Subcutaneous abdominal adipose tissue (tissue), 5 donors: ENCODE data around the gene ACTG1.
"Not testable (repeated sequence)": the region's sequence is repeated elsewhere in the genome, so short reads cannot be mapped to it uniquely, and the experiment has no call there.

Experiments
- H3K27ac ChIP-seq: one replicate; pipeline ENCODE4 v1.7.0; 2013; ENCODE audit warnings: low read depth, mild to moderate bottlenecking, inconsistent platforms, low read length, moderate library complexity
- H3K27me3 ChIP-seq, 5 donors: one replicate each; pipeline ENCODE4 v1.7.0; 2013; ENCODE audit warnings: low read length in 5 of 5, inconsistent platforms in 1 of 5; ENCODE audit not compliant: control insufficient read depth in 5 of 5, insufficient read depth in 4 of 5
- H3K36me3 ChIP-seq, 5 donors: one replicate each; pipeline ENCODE4 v1.7.0; 2013; ENCODE audit warnings: low read length in 5 of 5; ENCODE audit not compliant: control insufficient read depth in 5 of 5, insufficient read depth in 5 of 5
- H3K4me1 ChIP-seq, 5 donors: one replicate each; pipeline ENCODE4 v1.7.0; 2013; ENCODE audit warnings: low read length in 5 of 5, mild to moderate bottlenecking in 3 of 5, moderate library complexity in 1 of 5; ENCODE audit not compliant: control insufficient read depth in 5 of 5, insufficient read depth in 5 of 5
- H3K4me3 ChIP-seq, 5 donors: one replicate each; pipeline ENCODE4 v1.7.0; 2013; ENCODE audit warnings: low read length in 5 of 5, low read depth in 1 of 5
- H3K9ac ChIP-seq, 5 donors: one replicate each; pipeline ENCODE4 v1.7.0; 2013; ENCODE audit warnings: low read length in 5 of 5, mild to moderate bottlenecking in 4 of 5, moderate library complexity in 3 of 5
- H3K9me3 ChIP-seq, 5 donors: one replicate each; pipeline ENCODE4 v1.7.0; 2013; ENCODE audit warnings: low read length in 5 of 5; ENCODE audit not compliant: control insufficient read depth in 5 of 5
- donor health status: healthy.
- donor health status: healthy.
- donor health status: healthy.
- donor health status: healthy.
- donor health status: healthy.

Gene ACTG1

DNA sequence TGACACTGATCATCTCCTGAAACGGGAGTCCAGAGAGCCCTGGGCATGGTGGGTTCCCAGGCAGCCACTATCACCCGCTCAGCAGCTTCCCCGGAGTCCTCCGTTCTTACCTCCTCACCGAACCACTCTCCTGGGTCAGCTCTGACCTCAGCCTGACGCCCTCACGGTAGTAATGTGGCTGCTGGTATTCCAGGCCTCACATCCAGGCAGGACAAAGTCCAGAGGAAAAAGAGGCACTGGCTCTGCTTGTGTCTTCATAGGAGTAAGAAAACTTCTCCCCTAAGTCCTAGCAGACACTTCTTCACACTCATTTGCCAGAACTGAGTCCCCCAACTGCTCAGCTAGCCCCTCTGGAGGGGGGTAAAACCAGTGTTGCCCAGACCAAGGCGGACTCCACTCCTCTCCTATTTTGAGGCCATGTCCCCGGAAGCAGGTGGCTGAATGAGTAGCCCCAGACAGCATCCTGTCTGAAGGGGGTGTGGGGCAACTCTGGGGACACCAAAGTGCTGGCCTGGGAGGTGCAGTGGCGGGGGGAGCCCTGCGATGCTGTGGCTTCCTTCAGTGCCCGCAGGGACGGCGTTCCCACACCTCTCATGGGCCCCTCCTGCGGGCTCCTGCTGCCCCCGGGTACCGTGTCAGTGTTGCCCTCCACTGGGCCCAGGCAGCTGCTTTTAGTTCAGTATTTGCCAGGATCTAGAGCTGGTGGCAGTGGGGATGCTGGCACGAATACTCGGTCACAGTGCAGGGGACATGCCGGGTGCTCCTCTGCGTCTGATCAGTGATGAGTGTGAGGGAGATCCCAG lies 20.9 kb upstream of the ACTG1 start:
- Histone ChIP-seq H3K27ac (no peak overlapping the region), H3K27me3 (peaks cover 29 to 53% (median 48%) of the 10 kb centered on the region in 5 donors), H3K4me1 (peaks cover 0 to 14% (median 4%) of the 10 kb centered on the region in 5 donors), H3K4me3 (no peak overlapping the region), H3K36me3 (peaks cover 0 to 6% (median 5%) of the 10 kb centered on the region in 5 donors), H3K9ac (no peak overlapping the region), H3K9me3 (no peaks in the 10 kb centered on the region)

DNA sequence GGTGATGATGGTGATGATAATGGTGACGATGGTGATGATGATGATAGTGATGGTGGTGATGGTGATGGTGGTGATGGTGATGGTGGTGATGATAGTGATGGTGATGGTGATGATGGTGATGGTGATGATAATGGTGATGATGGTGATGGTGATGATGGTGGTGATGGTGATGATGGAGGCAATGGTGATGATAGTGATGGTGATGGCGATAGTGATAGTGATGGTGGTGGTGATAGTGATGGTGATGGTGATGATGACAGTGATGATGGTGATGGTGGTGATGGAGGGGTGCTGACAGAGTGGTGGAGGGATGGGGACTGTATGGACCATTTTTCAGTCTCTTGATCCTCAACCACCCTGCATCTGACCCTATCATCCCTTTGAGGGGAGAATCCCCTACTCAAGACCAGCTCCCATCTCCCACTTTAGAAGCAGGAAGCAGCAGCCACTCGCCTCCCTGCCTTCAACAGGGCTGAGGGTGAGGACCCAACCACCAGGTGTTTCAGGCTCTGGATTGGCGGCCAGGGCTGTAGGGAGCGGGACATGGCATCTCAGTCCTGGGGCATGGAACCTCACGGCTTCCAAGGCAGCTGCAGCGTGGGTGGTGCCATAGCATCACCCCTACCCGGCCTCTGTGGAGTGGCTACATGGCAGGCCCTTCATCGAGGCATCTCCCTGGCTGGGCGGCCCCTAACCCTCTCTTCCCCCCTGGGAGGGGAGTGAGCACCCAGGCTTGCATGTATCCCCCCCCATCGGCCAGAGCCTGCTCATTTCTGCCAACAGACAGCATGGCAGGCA lies 20.1 kb upstream of the ACTG1 start:
- Histone ChIP-seq H3K36me3 (no peaks in the 10 kb centered on the region), H3K27me3 (peaks cover 22 to 49% (median 44%) of the 10 kb centered on the region in 5 donors)

GRCh38 chr17:81531998-81532404 lies 19.4 kb upstream of the ACTG1 start:
- peaks cover 17 to 50% (median 46%) of the 10 kb centered on the region in 5 donors for H3K27me3 ChIP-seq
- peaks cover 0 to 14% (median 4%) of the 10 kb centered on the region in 5 donors for H3K4me1 ChIP-seq
- H3K9me3 ChIP-seq, H3K27ac ChIP-seq, H3K9ac ChIP-seq, H3K4me3 ChIP-seq, H3K36me3 ChIP-seq: not testable (repeated sequence)

More for the DNA sequence above, 20.1 kb upstream of the ACTG1 start:
- Histone ChIP-seq H3K4me1 (peaks cover 0 to 18% (median 6%) of the 10 kb centered on the region in 5 donors), H3K27ac (no peak overlapping the region), H3K4me3 (no peak overlapping the region), H3K9me3 (no peaks in the 10 kb centered on the region), H3K9ac (no peak overlapping the region)

GRCh38 chr17:81531013-81531412 lies 18.4 kb upstream of the ACTG1 start:
- H3K27ac ChIP-seq, H3K9me3 ChIP-seq, H3K4me1 ChIP-seq, H3K9ac ChIP-seq, H3K4me3 ChIP-seq, H3K36me3 ChIP-seq: not testable (repeated sequence)
- H3K27me3 ChIP-seq: peaks cover 24 to 55% (median 44%) of the 10 kb centered on the region in 5 donors

- peaks cover 0 to 7% (median 4%) of the 10 kb centered on the region in 5 donors for H3K4me1 ChIP-seq
- H3K27ac ChIP-seq: no peak overlapping the region
- H3K9ac ChIP-seq: no peak overlapping the region
- no peak overlapping the region for H3K4me3 ChIP-seq
- H3K36me3 ChIP-seq: no peaks in the 10 kb centered on the region
- no peaks in the 10 kb centered on the region for H3K9me3 ChIP-seq
- peaks cover 18 to 55% (median 45%) of the 10 kb centered on the region in 5 donors for H3K27me3 ChIP-seq
These were observed 16.8 kb upstream of the ACTG1 start for GRCh38 chr17:81529437-81529803.

- Histone ChIP-seq H3K4me1 (peaks cover 0 to 8% (median 4%) of the 10 kb centered on the region in 5 donors), H3K4me3 (no peak overlapping the region), H3K9ac (no peak overlapping the region), H3K27ac (no peak overlapping the region), H3K9me3 (no peaks in the 10 kb centered on the region), H3K27me3 (peaks cover 19 to 55% (median 45%) of the 10 kb centered on the region in 5 donors), H3K36me3 (no peaks in the 10 kb centered on the region)
These were observed 16.2 kb upstream of the ACTG1 start for GRCh38 chr17:81528651-81529436.

DNA sequence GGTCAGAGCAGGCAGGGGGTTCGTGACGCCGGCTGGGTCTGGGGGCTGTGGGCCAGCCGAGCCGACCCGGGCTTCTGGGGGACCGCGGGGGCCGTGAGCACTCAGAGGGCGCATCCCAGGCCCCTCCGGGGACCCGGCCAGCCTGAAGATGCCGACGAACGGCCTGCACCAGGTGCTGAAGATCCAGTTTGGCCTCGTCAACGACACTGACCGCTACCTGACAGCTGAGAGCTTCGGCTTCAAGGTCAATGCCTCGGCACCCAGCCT lies 15.7 kb upstream of the ACTG1 start:
- H3K9ac ChIP-seq: no peak overlapping the region
- H3K27me3 ChIP-seq: peaks cover 20 to 55% (median 47%) of the 10 kb centered on the region in 5 donors
- no peaks in the 10 kb centered on the region for H3K36me3 ChIP-seq
- H3K4me3 ChIP-seq: no peak overlapping the region
- H3K9me3 ChIP-seq: no peaks in the 10 kb centered on the region
- no peak overlapping the region for H3K27ac ChIP-seq
- H3K4me1 ChIP-seq: peaks cover 0 to 13% (median 4%) of the 10 kb centered on the region in 5 donors

- Histone ChIP-seq H3K4me1 (peaks cover 0 to 17% (median 4%) of the 10 kb centered on the region in 5 donors), H3K27ac (no peak within 1 kb of the TSS), H3K27me3 (peaks cover 17 to 55% (median 51%) of the 10 kb centered on the region in 5 donors), H3K9ac (no peak within 1 kb of the TSS), H3K36me3 (no peaks in the 10 kb centered on the region), H3K4me3 (no peak within 1 kb of the TSS), H3K9me3 (no peaks in the 10 kb centered on the region)
These were observed 15.2 kb upstream of the ACTG1 start, which contains the start of gene FSCN2 for GRCh38 chr17:81527591-81528383. Gene FSCN2 (plus strand): TSS chr17:81528377. CDS start chr17:81528532, 155 bp downstream.
